HG03060 (cell line): ENCODE measurements around the gene DLL1.

Experiments
- ATAC-seq: cut with Tn5 transposase; IDR thresholded peaks from one replicate; pipeline ENCODE4 v1.9.1; 2021; ENCODE audit warnings: low read depth, moderate number of reproducible peaks; ENCODE audit not compliant: unreplicated experiment

The DLL1 gene

GRCh38 chr6:170283212-170284081 is 7.4 kb downstream of the DLL1 start:
- ATAC-seq, result no peak

- ATAC-seq, result no peak
Measured at GRCh38 chr6:170282512-170283158, 8.2 kb downstream of the DLL1 start.

- ATAC-seq, result no peak
Measured at GRCh38 chr6:170281331-170282292, 9.3 kb downstream of the DLL1 start.

DNA sequence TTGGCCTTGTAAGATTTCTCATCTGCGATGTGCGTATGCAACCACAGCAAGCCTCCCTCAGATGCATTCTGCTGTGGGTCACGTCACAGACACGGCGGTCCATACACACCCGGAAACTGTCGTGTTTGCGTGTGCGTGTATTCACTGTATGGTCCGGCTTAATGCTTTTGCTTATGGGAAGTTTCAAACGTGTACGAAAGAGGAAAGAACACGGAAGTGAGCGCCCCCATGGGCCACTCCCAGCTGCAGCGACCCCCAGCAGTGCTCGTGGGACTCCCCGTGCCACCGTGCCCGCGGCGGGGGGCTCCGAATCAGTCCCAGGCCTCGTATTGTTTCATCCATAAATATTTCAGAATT is 10.2 kb downstream of the DLL1 start:
- no peak for ATAC-seq

DNA sequence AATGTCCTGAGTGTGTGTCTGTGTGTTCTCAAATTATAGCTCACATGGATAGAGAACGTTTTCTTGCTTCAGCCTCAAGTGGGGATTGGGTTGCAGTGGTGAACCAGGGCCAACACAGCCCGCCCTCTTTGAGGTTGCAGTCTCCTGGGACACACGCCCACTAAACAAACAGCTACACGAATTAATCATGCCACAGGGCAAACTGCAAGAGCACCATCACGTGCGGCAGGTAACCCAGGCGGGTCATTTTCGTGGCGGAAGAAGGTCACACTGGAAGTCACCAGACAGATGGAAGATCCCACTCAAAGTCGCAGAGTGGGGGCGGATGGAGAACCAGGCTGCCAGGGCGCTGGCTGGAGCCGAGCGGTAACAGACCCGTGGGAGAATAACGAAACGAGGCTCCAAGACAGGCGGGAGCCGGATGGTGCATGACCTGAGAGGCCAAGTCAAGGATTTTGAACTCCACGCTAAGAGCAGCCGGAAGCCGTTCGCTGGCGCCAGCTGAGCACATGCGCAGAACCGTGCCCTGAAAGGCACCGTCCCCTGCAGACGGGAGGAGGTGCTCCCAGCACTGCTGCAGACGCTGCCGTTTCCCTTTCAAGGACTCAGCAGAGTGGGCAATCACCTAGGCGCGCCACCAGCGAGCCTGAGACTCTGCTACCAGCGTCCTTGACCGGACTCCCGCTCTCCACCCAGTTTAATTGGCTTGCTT is 10.7 kb downstream of the DLL1 start:
- no peak for ATAC-seq

DNA sequence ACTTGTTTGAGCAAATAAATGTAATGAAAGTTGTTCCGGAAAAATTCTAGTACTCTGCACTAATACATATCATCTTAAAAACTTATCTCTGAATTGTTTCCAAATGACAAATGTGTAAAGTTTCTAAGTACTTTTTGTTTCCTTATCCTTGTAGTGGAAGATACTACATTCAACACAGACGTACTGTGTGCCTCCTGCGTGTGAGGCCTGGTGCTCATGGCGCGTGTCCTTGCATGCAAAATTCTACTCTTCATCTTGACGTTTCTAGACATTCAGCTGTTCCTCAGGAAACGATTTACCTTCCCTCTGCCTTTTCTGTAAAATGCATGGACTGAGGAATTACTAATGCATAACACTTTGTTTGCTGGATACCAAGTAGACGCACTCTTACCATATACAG is 11.5 kb downstream of the DLL1 start:
- ATAC-seq, result no peak

- no peak for ATAC-seq
Measured at GRCh38 chr6:170278743-170279094, 12.2 kb downstream of the DLL1 start.

GRCh38 chr6:170277893-170278742 is 12.8 kb downstream of the DLL1 start:
- ATAC-seq, result no peak

GRCh38 chr6:170276369-170277057 is 14.4 kb downstream of the DLL1 start:
- no peak for ATAC-seq

GRCh38 chr6:170274713-170275560 is 15.9 kb downstream of the DLL1 start:
- no peak for ATAC-seq

GRCh38 chr6:170273681-170274080 is 17.2 kb downstream of the DLL1 start:
- no peak for ATAC-seq

DNA sequence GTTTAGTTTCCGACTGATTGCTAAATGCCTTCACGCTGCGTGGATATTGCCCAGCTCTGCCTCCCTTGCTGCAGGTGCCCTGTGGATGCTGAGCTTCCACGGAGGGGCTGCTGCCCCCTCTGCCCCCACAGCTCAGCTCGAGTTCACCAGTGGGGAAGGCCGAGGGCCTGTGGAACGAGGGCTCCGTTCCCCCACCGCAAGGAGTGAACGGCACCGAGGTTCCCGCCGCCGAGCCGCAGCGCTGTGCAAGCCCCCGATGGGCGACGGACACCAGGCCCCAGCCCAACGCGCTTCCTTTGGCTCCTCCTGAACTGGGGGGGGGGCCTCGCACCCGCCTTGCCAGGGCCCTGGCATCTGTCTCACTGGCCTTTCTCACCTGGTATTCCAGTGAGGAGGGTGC is 17.7 kb downstream of the DLL1 start:
- ATAC-seq, result no peak

DNA sequence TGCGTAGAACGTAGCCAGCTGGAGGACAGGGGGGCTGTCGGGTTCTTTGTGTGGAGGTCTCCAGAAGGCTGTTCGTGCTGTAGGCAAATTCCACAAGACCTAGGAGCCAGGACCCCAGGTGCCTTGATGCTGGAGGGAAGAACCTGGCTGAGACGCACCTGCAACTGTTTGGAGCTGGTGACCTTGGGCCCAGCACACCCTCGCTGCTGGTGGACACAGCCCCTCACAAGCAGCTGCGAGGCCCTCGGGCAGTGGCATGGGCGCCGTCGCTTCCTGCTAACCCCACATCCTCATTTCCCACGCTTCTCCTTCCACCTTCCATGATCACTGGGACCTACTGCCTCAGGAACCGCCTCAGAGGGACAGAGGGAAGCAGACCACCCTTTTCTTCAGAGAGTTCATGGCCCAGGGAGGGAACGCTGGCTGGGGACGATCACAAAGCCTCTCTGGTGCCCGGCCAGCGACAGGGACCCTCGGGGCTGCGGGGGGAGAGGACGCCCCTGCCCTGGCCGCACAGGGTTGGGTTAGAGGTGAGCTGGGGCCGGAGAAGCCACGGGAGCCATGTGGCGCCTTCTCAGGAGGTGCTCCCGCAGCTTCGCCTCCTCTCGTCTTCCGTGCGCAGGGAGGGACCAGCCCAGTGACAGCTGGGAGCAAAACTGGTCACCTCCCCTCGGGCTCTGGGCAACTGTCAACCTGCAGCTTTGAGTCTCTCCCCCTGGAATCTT is 18.4 kb downstream of the DLL1 start:
- ATAC-seq, result no peak

GRCh38 chr6:170271771-170272314 is 19.0 kb downstream of the DLL1 start:
- ATAC-seq, result peak; percentile 95

GRCh38 chr6:170270984-170271593 is 19.8 kb downstream of the DLL1 start:
- ATAC-seq, result no peak

DNA sequence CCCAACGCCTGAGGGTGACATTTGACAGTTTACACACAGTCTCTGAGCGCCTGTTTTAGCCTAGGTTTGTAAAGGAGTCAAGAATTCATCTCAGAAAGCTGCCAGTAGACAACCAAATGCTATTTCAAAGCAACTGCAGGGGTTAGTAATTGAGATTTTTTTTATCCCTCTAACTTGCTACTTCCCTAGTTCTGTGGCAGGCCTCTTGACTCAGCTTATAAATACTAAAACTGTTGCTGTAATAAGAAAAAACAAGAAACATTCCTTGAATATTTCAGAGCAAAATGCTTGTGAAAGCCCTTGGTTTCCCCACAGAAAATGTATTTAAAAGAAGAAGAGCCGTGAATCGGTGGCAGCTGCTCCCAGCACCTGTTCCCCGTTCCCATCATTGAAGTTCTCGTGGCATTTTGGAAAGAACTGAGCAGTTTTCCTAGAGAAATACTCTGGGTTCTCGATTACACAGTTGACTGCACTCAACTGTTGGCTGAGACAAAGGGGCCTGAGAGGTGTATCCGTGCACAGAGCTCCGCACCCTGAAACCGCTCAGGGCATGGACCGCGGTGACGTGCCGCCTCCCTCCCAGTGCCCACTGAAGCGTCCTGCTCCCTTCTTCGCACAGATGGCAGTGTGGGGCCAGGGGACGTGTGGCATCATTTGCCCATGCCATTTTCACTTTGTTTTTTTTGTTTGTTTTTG is 20.9 kb downstream of the DLL1 start:
- ATAC-seq, result no peak
